Measurements from ENCODE around the gene MATN3. TPM values are rescaled to one million over a fixed set of nuclear protein-coding genes. Genes with fewer than 3 reads are reported as not detected.

The MATN3 gene
- total and polyA plus RNA-seq, 2 donors from 2014 or later = 2.3 to 5.0 TPM

GRCh38 chr2:19989667-19990415 lies 22.6 kb downstream of the MATN3 start, which contains the start of gene WDR35:
Gene WDR35, minus strand, starts transcription at chr2:19990105. Its CDS starts 90 bp downstream, at chr2:19990015.
- intact Hi-C loops (cut with DNase I) = no loop called here
- Histone ChIP-seq H3K27me3 (ENCODE audit: control insufficient read depth, insufficient read depth, low read length) (no peaks in the 10 kb centered on the region), H3K9ac (ENCODE audit: low read length in 3 of 3) (peak within 1 kb of the TSS; percentile 33 to 76 (median 59)), H3K27ac (ENCODE audit: low read depth in 2 of 2, low read length in 2 of 2) (peak within 1 kb of the TSS; percentile 48 to 54), H3K4me1 (ENCODE audit: control insufficient read depth in 2 of 3, insufficient read depth in 2 of 3, low read depth in 1 of 3, low read length in 3 of 3) (peaks cover 0 to 8% (median 3%) of the 10 kb centered on the region in 3 donors), H3K9me3 (ENCODE audit: control insufficient read depth in 2 of 3, insufficient read depth in 1 of 3, low read length in 3 of 3) (no peaks in the 10 kb centered on the region), H3K36me3 (ENCODE audit: control insufficient read depth in 2 of 3, insufficient read depth in 3 of 3, low read length in 3 of 3) (peaks cover 0 to 2% (median 1%) of the 10 kb centered on the region in 3 donors), H3K4me3 (ENCODE audit: low read length in 3 of 3) (peak within 1 kb of the TSS; percentile 81 to 90 (median 89))
- FAIRE-seq (no peak), DNase-seq (peak; percentile 91 to 96 (median 94))
- TF ChIP-seq, protein P1, sequence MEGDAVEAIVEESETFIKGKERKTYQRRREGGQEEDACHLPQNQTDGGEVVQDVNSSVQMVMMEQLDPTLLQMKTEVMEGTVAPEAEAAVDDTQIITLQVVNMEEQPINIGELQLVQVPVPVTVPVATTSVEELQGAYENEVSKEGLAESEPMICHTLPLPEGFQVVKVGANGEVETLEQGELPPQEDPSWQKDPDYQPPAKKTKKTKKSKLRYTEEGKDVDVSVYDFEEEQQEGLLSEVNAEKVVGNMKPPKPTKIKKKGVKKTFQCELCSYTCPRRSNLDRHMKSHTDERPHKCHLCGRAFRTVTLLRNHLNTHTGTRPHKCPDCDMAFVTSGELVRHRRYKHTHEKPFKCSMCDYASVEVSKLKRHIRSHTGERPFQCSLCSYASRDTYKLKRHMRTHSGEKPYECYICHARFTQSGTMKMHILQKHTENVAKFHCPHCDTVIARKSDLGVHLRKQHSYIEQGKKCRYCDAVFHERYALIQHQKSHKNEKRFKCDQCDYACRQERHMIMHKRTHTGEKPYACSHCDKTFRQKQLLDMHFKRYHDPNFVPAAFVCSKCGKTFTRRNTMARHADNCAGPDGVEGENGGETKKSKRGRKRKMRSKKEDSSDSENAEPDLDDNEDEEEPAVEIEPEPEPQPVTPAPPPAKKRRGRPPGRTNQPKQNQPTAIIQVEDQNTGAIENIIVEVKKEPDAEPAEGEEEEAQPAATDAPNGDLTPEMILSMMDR (IDR thresholded peaks at IDR 0.05; ENCODE audit: borderline replicate concordance, extremely low read depth, insufficient read depth) = no peak

- no peaks in the 10 kb centered on the region for H3K27me3 ChIP-seq (ENCODE audit: control insufficient read depth, insufficient read depth, low read length)
- peak in 1 of 5 donors; percentile 14 for DNase-seq
- no peaks in the 10 kb centered on the region for H3K9me3 ChIP-seq (ENCODE audit: control insufficient read depth in 2 of 3, insufficient read depth in 1 of 3, low read length in 3 of 3)
- peak overlapping the region in 2 of 3 donors; percentile 22 to 76 for H3K9ac ChIP-seq (ENCODE audit: low read length in 3 of 3)
- intact Hi-C loops (cut with DNase I) = no loop called here
- H3K4me1 ChIP-seq (ENCODE audit: control insufficient read depth in 2 of 3, insufficient read depth in 2 of 3, low read depth in 1 of 3, low read length in 3 of 3) = peaks cover 0 to 8% (median 3%) of the 10 kb centered on the region in 3 donors
- no peak for FAIRE-seq
- TF ChIP-seq, protein P1 (IDR thresholded peaks at IDR 0.05; ENCODE audit: borderline replicate concordance, extremely low read depth, insufficient read depth) = no peak
- peaks cover 0 to 3% (median 2%) of the 10 kb centered on the region in 3 donors for H3K36me3 ChIP-seq (ENCODE audit: control insufficient read depth in 2 of 3, insufficient read depth in 3 of 3, low read length in 3 of 3)
- peak overlapping the region; percentile 81 to 90 (median 89) for H3K4me3 ChIP-seq (ENCODE audit: low read length in 3 of 3)
- no peak overlapping the region for H3K27ac ChIP-seq (ENCODE audit: low read depth in 2 of 2, low read length in 2 of 2)
Measured at GRCh38 chr2:19989342-19989666, 23.2 kb downstream of the MATN3 start.

DNA sequence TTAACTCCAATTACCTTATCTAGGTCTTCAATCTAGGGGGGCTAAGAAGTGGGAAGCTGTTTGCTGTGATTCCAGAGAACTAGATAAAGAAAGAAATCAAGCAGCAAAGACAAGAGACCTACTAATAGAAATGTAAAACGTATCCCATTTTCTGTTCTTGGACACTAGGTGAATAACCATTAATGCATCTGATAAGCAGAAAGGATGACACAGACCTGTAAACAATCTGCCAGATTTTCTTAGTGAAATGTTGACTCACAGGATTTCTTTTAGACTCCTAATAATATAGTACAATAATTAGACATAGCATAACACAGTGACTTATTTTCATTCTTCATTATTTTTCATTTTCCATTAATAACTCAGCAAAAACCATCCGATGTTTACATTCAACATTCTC lies 23.9 kb downstream of the MATN3 start:
- no peak for FAIRE-seq
- H3K36me3 ChIP-seq (ENCODE audit: control insufficient read depth in 2 of 3, insufficient read depth in 3 of 3, low read length in 3 of 3) = peaks cover 0 to 3% (median 2%) of the 10 kb centered on the region in 3 donors
- no peaks in the 10 kb centered on the region for H3K9me3 ChIP-seq (ENCODE audit: control insufficient read depth in 2 of 3, insufficient read depth in 1 of 3, low read length in 3 of 3)
- no peak overlapping the region for H3K27ac ChIP-seq (ENCODE audit: low read depth in 2 of 2, low read length in 2 of 2)
- TF ChIP-seq, protein P1 (IDR thresholded peaks at IDR 0.05; ENCODE audit: borderline replicate concordance, extremely low read depth, insufficient read depth) = no peak
- H3K4me3 ChIP-seq (ENCODE audit: low read length in 3 of 3) = peak overlapping the region in 1 of 3 donors; percentile 90
- no peak for DNase-seq
- H3K9ac ChIP-seq (ENCODE audit: low read length in 3 of 3) = no peak overlapping the region
- no peaks in the 10 kb centered on the region for H3K27me3 ChIP-seq (ENCODE audit: control insufficient read depth, insufficient read depth, low read length)
- H3K4me1 ChIP-seq (ENCODE audit: control insufficient read depth in 2 of 3, insufficient read depth in 2 of 3, low read depth in 1 of 3, low read length in 3 of 3) = peaks cover 0 to 8% (median 3%) of the 10 kb centered on the region in 3 donors
- intact Hi-C loops (cut with DNase I) = no loop called here

Measured in kidney (tissue), 14 donors.